HCT116 (cell line): ENCODE measurements around the gene CCDC24. TPM values are rescaled to one million over a fixed set of nuclear protein-coding genes. Genes with fewer than 3 reads are reported as not detected.

Experiments used
- ATAC-seq: fragments of 200-7000 bp; cut with Tn5 transposase; 2 replicates; pipeline ENCODE4 v1.9.1; 2020; ENCODE audit warnings: mild to moderate bottlenecking, moderate library complexity
- BruUV-seq: library from RNA; stranded (reverse); fragments of 400-500 nt; replicated peaks from 2 replicates; lab custom pipeline; 2021; lab: Mats Ljungman, UMichigan
- CTCF ChIA-PET: fragments of 300-600 bp; sonication (Branson Sonifier 250); formaldehyde crosslinking; loops from one replicate; lab custom pipeline; 2021; ENCODE audit warnings: antibody characterized with exemption; lab: Charles Lee
- POLR2A ChIA-PET: fragments of 300-600, 350-600 bp; sonication (Branson Sonifier 250); formaldehyde crosslinking; loops from one replicate; lab custom pipeline; 2021; ENCODE audit warnings: antibody characterized with exemption; lab: Charles Lee
- RAD21 ChIA-PET, 2 experiments: fragments of 300-600 bp; sonication (Branson Sonifier 250); formaldehyde crosslinking; loops; one replicate each; lab custom pipeline; 2023; ENCODE audit warnings: low total read pairs in 2 of 2; ENCODE audit not compliant: uncharacterized antibody in 2 of 2, unreplicated experiment in 2 of 2, low non-redundant PET in 1 of 2; lab: Charles Lee
- DNase-seq: peaks from one replicate; pipeline ENCODE4 v3.0.0-alpha.2; 2010; ENCODE audit warnings: low read depth, low spot score
- H2AFZ ChIP-seq: fragments of 200-600 bp; shearing (Covaris generic), sonication (generic); 2 replicates; pipeline ENCODE4 v1.6.1; 2017; ENCODE audit warnings: low read depth, mixed run types, mixed read lengths, antibody characterized with exemption, low read length; ENCODE audit not compliant: poor library complexity, severe bottlenecking
- H3K27ac ChIP-seq: 2 replicates; pipeline ENCODE4 v1.5.1; 2012; ENCODE audit warnings: low read depth, low read length
- H3K27me3 ChIP-seq: fragments of 200-600 bp; sonication (generic); 2 replicates; pipeline ENCODE4 v1.6.1; 2016; ENCODE audit warnings: mixed run types, low read length, mixed read lengths; ENCODE audit not compliant: insufficient read depth
- H3K36me3 ChIP-seq, 2 experiments: fragments of 200-500 bp in 1 of 2; fragments of 200-600 bp in 1 of 2; sonication (Bioruptor generic) in 1 of 2; sonication (generic) in 1 of 2; 2 replicates each; pipeline versions ENCODE4 v1.5.1 to v1.6.1; 2014 to 2016; ENCODE audit warnings: low read length in 2 of 2, inconsistent platforms in 1 of 2, mixed read lengths in 1 of 2, mixed run types in 1 of 2; ENCODE audit not compliant: insufficient read depth in 2 of 2, control insufficient read depth in 1 of 2
- H3K4me1 ChIP-seq, 2 experiments: fragments of 200-600 bp in 1 of 2; sonication (generic) in 1 of 2; 2 replicates each; pipeline versions ENCODE4 v1.5.1 to v1.6.1; 2012 to 2017; ENCODE audit warnings: low read length in 2 of 2, inconsistent platforms in 1 of 2, mild to moderate bottlenecking in 1 of 2, mixed read lengths in 1 of 2, mixed run types in 1 of 2, moderate library complexity in 1 of 2; ENCODE audit not compliant: insufficient read depth in 2 of 2, control insufficient read depth in 1 of 2
- H3K4me2 ChIP-seq: fragments of 200-600 bp; sonication (generic); 2 replicates; pipeline ENCODE4 v1.6.1; 2017; ENCODE audit warnings: mixed run types, low read length, mixed read lengths
- H3K4me3 ChIP-seq, 2 experiments: fragments of 200-600 bp in 1 of 2; sonication (generic) in 1 of 2; replicated peaks in 1 of 2; 2 replicates each; pipeline ENCODE4 v1.5.1; 2011 to 2016; ENCODE audit warnings: low read length in 2 of 2, control low read depth in 1 of 2, low read depth in 1 of 2, mild to moderate bottlenecking in 1 of 2, mixed read lengths in 1 of 2, mixed run types in 1 of 2
- H3K79me2 ChIP-seq: fragments of 200-600 bp; sonication (generic); 2 replicates; pipeline ENCODE4 v1.6.1; 2017; ENCODE audit warnings: mild to moderate bottlenecking, mixed run types, low read length, moderate library complexity, mixed read lengths; ENCODE audit not compliant: insufficient read depth
- H3K9ac ChIP-seq: fragments of 200-600 bp; sonication (generic); 2 replicates; pipeline ENCODE4 v1.6.1; 2016; ENCODE audit warnings: low read length, mixed read lengths
- H3K9me2 ChIP-seq: fragments of 200-600 bp; sonication (generic), shearing (Covaris generic); 2 replicates; pipeline ENCODE4 v1.6.1; 2017; ENCODE audit warnings: mixed run types, mild to moderate bottlenecking, moderate library complexity; ENCODE audit not compliant: insufficient read depth
- H3K9me3 ChIP-seq, 2 experiments: fragments of 200-500 bp in 1 of 2; fragments of 200-600 bp in 1 of 2; sonication (Bioruptor generic) in 1 of 2; sonication (generic) in 1 of 2; 2 replicates each; pipeline ENCODE4 v1.6.1; 2014 to 2017; ENCODE audit warnings: low read length in 2 of 2, mixed read lengths in 2 of 2, inconsistent platforms in 1 of 2, low read depth in 1 of 2, mild to moderate bottlenecking in 1 of 2, mixed run types in 1 of 2, moderate library complexity in 1 of 2; ENCODE audit not compliant: control insufficient read depth in 1 of 2, insufficient read depth in 1 of 2
- H4K20me1 ChIP-seq: fragments of 200-600 bp; sonication (generic), shearing (Covaris generic); 2 replicates; pipeline ENCODE4 v1.6.1; 2017; ENCODE audit warnings: mixed run types, mild to moderate bottlenecking, moderate library complexity; ENCODE audit not compliant: insufficient read depth
- CBX3 ChIP-seq: IDR thresholded peaks from 2 replicates; pipeline ENCODE4 v1.6.1; 2012; ENCODE audit warnings: low read depth
- ELF1 ChIP-seq: IDR thresholded peaks from 2 replicates; pipeline ENCODE4 v1.6.1; 2012; ENCODE audit warnings: low read depth, borderline replicate concordance
- EZH2phosphoT487 ChIP-seq: fragments of 200-600 bp; IDR thresholded peaks from 2 replicates; pipeline ENCODE4 v1.6.1; 2018; ENCODE audit warnings: antibody characterized with exemption, borderline replicate concordance
- JUND ChIP-seq: IDR thresholded peaks from 2 replicates; pipeline ENCODE4 v1.6.1; 2012
- POLR2A ChIP-seq: IDR thresholded peaks from 2 replicates; pipeline ENCODE4 v1.7.0; 2011; ENCODE audit warnings: borderline replicate concordance; ENCODE audit not compliant: insufficient read depth, insufficient read length; ENCODE audit errors: extremely low read depth
- POLR2AphosphoS5 ChIP-seq: IDR thresholded peaks from 2 replicates; pipeline ENCODE4 v1.6.1; 2011; ENCODE audit warnings: mild to moderate bottlenecking, low read depth, low read length, moderate library complexity
- SIN3A ChIP-seq: IDR thresholded peaks from 2 replicates; pipeline ENCODE4 v1.6.1; 2012; ENCODE audit warnings: low read depth
- SP1 ChIP-seq: IDR thresholded peaks from 2 replicates; pipeline ENCODE4 v1.6.1; 2012; ENCODE audit warnings: low read depth
- TCF7L2 ChIP-seq: IDR thresholded peaks from 2 replicates; pipeline ENCODE4 v1.7.0; 2011; ENCODE audit warnings: borderline replicate concordance, inconsistent platforms; ENCODE audit not compliant: insufficient read depth, insufficient read length; ENCODE audit errors: extremely low read depth
- intact Hi-C: fragments of 100-400 bp; cut with micrococcal nuclease; formaldehyde crosslinking; loops from 2 replicates; pipeline ENCODE4 v1.10.0; 2022
- total RNA-seq: library from RNA; stranded (reverse); gene quantifications from one replicate; pipeline ENCODE4 v1.2.1, GENCODE V29; 2021; ENCODE audit not compliant: unreplicated experiment
- TF ChIP-seq, protein P1 (sequence below): IDR thresholded peaks from 2 replicates; pipeline ENCODE4 v1.6.1; 2012; ENCODE audit warnings: low read depth
- TF ChIP-seq, protein P2 (sequence below): IDR thresholded peaks from 2 replicates; pipeline ENCODE4 v1.6.1; 2011; ENCODE audit warnings: mild to moderate bottlenecking, low read length, moderate library complexity; ENCODE audit not compliant: insufficient replicate concordance; ENCODE audit errors: extremely low read depth

CCDC24 gene
- total RNA-seq, 1 experiment from 2014 or later = 23.3 TPM

- peaks cover 22 to 63% of the 10 kb centered on the region in 2 experiments for H3K4me1 ChIP-seq
- H3K9ac ChIP-seq = peak overlapping the region; percentile 93
- H3K36me3 ChIP-seq = peaks cover 15 to 50% of the 10 kb centered on the region in 2 experiments; a peak in 3 of 4 replicates
- POLR2A ChIA-PET = interaction anchor here (0.6 kb wide), 1 partner anchor 10 kb away, joined by 3 read pairs; no protein-coding TSS in a partner anchor
- no peaks in the 10 kb centered on the region for H3K27me3 ChIP-seq
- BruUV-seq = no TSS peak
- H3K4me2 ChIP-seq = peak overlapping the region; percentile 97
- ATAC-seq = peak; percentile 0; the same call in 1 of the 2 replicates
- H3K9me3 ChIP-seq = no peaks in the 10 kb centered on the region
- TF ChIP-seq SIN3A (no peak), JUND (no peak), EZH2phosphoT487 (no peak), CBX3 (no peak), ELF1 (no peak), POLR2A (no peak), TCF7L2 (no peak), POLR2AphosphoS5 (no peak), SP1 (no peak)
- TF ChIP-seq, protein P1, sequence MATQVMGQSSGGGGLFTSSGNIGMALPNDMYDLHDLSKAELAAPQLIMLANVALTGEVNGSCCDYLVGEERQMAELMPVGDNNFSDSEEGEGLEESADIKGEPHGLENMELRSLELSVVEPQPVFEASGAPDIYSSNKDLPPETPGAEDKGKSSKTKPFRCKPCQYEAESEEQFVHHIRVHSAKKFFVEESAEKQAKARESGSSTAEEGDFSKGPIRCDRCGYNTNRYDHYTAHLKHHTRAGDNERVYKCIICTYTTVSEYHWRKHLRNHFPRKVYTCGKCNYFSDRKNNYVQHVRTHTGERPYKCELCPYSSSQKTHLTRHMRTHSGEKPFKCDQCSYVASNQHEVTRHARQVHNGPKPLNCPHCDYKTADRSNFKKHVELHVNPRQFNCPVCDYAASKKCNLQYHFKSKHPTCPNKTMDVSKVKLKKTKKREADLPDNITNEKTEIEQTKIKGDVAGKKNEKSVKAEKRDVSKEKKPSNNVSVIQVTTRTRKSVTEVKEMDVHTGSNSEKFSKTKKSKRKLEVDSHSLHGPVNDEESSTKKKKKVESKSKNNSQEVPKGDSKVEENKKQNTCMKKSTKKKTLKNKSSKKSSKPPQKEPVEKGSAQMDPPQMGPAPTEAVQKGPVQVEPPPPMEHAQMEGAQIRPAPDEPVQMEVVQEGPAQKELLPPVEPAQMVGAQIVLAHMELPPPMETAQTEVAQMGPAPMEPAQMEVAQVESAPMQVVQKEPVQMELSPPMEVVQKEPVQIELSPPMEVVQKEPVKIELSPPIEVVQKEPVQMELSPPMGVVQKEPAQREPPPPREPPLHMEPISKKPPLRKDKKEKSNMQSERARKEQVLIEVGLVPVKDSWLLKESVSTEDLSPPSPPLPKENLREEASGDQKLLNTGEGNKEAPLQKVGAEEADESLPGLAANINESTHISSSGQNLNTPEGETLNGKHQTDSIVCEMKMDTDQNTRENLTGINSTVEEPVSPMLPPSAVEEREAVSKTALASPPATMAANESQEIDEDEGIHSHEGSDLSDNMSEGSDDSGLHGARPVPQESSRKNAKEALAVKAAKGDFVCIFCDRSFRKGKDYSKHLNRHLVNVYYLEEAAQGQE = no peak
- TF ChIP-seq, protein P2, sequence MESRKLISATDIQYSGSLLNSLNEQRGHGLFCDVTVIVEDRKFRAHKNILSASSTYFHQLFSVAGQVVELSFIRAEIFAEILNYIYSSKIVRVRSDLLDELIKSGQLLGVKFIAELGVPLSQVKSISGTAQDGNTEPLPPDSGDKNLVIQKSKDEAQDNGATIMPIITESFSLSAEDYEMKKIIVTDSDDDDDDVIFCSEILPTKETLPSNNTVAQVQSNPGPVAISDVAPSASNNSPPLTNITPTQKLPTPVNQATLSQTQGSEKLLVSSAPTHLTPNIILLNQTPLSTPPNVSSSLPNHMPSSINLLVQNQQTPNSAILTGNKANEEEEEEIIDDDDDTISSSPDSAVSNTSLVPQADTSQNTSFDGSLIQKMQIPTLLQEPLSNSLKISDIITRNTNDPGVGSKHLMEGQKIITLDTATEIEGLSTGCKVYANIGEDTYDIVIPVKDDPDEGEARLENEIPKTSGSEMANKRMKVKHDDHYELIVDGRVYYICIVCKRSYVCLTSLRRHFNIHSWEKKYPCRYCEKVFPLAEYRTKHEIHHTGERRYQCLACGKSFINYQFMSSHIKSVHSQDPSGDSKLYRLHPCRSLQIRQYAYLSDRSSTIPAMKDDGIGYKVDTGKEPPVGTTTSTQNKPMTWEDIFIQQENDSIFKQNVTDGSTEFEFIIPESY = no peak
- TF ChIP-seq, all 23 proteins: peak for 0
- no peak for DNase-seq
- intact Hi-C loops = no loop called here
- ChIA-PET CTCF (interaction anchor here (1.3 to 2.2 kb wide), 2 partner anchors 39 to 211 kb away, joined by 3 to 10 read pairs; no protein-coding TSS in a partner anchor), RAD21 (no interaction called here)
- H3K4me3 ChIP-seq = peak overlapping the region; percentile 92 to 99
- H3K79me2 ChIP-seq = peaks cover 58% of the 10 kb centered on the region
- peak overlapping the region; percentile 30 for H2AFZ ChIP-seq
- H4K20me1 ChIP-seq = no peaks in the 10 kb centered on the region
- no peaks in the 10 kb centered on the region for H3K9me2 ChIP-seq
- H3K27ac ChIP-seq = peak overlapping the region; percentile 80
Measured at GRCh38 chr1:43973981-43974442, 17.4 kb upstream of the CCDC24 start.
